Uterus (tissue), 4 donors: Measurements from ENCODE around the gene OPN4. TPM values are rescaled to one million over a fixed set of nuclear protein-coding genes. Genes with fewer than 3 reads are reported as not detected.

Source experiments
- DNase-seq, 2 donors: peaks; one replicate each; pipeline ENCODE4 v3.0.0-alpha.2; 2019 to 2020
- H3K27ac ChIP-seq, 2 donors: fragments of 200-600 bp; sonication (generic); 1 replicate in 1 of 2; 2 replicates in 1 of 2; pipeline ENCODE4 v1.5.1; 2016 to 2018
- H3K27me3 ChIP-seq, 2 donors: fragments of 200-600 bp; sonication (generic); one replicate each; pipeline ENCODE4 v1.5.1; 2018 to 2019; ENCODE audit warnings: control low read depth in 1 of 2
- H3K36me3 ChIP-seq, 2 donors: fragments of 200-600 bp; sonication (generic); one replicate each; pipeline ENCODE4 v1.5.1; 2019; ENCODE audit warnings: control low read depth in 1 of 2
- H3K4me1 ChIP-seq, 2 donors: fragments of 200-600 bp; sonication (generic); one replicate each; pipeline ENCODE4 v1.5.1; 2018 to 2019; ENCODE audit warnings: control low read depth in 1 of 2
- H3K4me3 ChIP-seq, 2 donors: fragments of 200-600 bp; sonication (generic); 1 replicate in 1 of 2; 2 replicates in 1 of 2; pipeline ENCODE4 v1.5.1; 2018 to 2019; ENCODE audit warnings: mild to moderate bottlenecking in 1 of 2
- H3K9me3 ChIP-seq, 2 donors: fragments of 200-600 bp; sonication (generic); one replicate each; pipeline ENCODE4 v1.5.1; 2019; ENCODE audit warnings: control low read depth in 1 of 2
- POLR2A ChIP-seq, 2 donors: fragments of 450-650 bp; IDR thresholded peaks; one replicate each; pipeline ENCODE4 v1.6.1; 2016; ENCODE audit warnings: antibody characterized with exemption in 2 of 2, mild to moderate bottlenecking in 1 of 2, moderate library complexity in 1 of 2
- intact Hi-C: fragments of 100-400 bp; cut with DNase I; formaldehyde crosslinking; loops from one replicate; pipeline ENCODE4 v1.15.1; 2023; ENCODE audit warnings: low total_unique reads
- total RNA-seq, 4 donors: library from RNA; depleted of rRNA in 3 of 4; stranded (reverse); fragments of >200 nt in 3 of 4; gene quantifications; one replicate each; pipeline versions ENCODE4 v1.1.0 to v1.2.4, GENCODE V29; 2014 to 2023
- TF ChIP-seq, protein P1 (sequence below), 4 experiments: fragments of 200-600 bp in 2 of 4; fragments of 450-650 bp in 2 of 4; sonication (generic) in 2 of 4; IDR thresholded peaks; one replicate each; pipeline ENCODE4 v1.5.1; 2016 to 2019; ENCODE audit warnings: antibody characterized with exemption in 4 of 4, mild to moderate bottlenecking in 2 of 4, moderate library complexity in 1 of 4
- donor health status: DM: yes; HTN: yes; CAD: no.

The OPN4 gene
- total RNA-seq, 4 donors from 2014 or later, result not detected

DNA sequence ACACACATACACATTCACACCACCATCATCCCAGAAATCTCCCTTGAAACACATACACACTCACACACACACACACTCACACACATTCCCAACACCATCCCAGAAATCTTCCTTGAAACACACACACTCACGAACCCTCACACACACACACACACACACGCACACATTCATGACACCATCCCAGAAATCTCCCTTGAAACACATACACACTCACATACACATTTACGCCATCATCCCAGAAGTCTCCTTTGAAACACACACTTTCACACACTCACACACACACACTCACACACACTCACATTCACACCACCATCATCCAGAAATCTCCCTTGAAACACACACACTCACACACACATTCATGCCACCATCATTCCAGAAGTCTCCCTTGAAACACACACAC is 360 bp upstream of the OPN4 start:
- H3K9me3 ChIP-seq, result no peaks in the 10 kb centered on the region
- DNase-seq, result no peak
- TF ChIP-seq, protein P1, sequence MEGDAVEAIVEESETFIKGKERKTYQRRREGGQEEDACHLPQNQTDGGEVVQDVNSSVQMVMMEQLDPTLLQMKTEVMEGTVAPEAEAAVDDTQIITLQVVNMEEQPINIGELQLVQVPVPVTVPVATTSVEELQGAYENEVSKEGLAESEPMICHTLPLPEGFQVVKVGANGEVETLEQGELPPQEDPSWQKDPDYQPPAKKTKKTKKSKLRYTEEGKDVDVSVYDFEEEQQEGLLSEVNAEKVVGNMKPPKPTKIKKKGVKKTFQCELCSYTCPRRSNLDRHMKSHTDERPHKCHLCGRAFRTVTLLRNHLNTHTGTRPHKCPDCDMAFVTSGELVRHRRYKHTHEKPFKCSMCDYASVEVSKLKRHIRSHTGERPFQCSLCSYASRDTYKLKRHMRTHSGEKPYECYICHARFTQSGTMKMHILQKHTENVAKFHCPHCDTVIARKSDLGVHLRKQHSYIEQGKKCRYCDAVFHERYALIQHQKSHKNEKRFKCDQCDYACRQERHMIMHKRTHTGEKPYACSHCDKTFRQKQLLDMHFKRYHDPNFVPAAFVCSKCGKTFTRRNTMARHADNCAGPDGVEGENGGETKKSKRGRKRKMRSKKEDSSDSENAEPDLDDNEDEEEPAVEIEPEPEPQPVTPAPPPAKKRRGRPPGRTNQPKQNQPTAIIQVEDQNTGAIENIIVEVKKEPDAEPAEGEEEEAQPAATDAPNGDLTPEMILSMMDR (IDR thresholded peaks at IDR 0.05), result no peak
- H3K36me3 ChIP-seq, result no peaks in the 10 kb centered on the region
- no peak overlapping the region for H3K4me3 ChIP-seq
- intact Hi-C loops, result no loop called here
- H3K27ac ChIP-seq, result no peak overlapping the region
- no peaks in the 10 kb centered on the region for H3K27me3 ChIP-seq
- peaks cover 0 to 6% of the 10 kb centered on the region in 2 donors for H3K4me1 ChIP-seq

GRCh38 chr10:86655173-86655540 is 810 bp downstream of the OPN4 start:
- H3K27me3 ChIP-seq, result no peaks in the 10 kb centered on the region
- H3K9me3 ChIP-seq, result no peaks in the 10 kb centered on the region
- no peak for DNase-seq
- TF ChIP-seq, protein P1 (IDR thresholded peaks at IDR 0.05), result no peak
- no peak for TF ChIP-seq POLR2A (IDR thresholded peaks at IDR 0.05)
- no peaks in the 10 kb centered on the region for H3K4me1 ChIP-seq
- no peak overlapping the region for H3K4me3 ChIP-seq
- no peak overlapping the region for H3K27ac ChIP-seq
- no peaks in the 10 kb centered on the region for H3K36me3 ChIP-seq
- intact Hi-C loops, result no loop called here

DNA sequence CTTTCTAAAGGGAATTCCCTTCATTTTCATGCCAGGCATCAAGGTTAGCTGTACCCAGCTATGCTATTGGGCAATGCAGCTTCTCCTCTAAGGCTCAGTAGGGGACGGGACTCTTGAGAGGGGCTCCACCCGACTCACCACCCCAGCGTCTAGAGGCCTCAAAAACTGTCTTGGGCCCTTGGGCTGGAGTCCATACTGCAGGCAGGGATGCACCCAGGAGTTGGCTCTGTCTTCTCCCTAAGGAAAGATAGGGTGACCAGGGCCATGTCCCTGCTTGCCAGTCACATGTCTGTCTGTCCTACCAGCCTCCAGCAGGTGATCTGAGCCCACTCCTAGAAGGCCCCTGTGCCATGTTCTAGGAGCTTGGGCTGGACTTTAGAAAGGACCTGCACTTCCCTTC is 1.2 kb downstream of the OPN4 start:
- no peaks in the 10 kb centered on the region for H3K4me1 ChIP-seq
- intact Hi-C loops, result no loop called here
- H3K9me3 ChIP-seq, result no peaks in the 10 kb centered on the region
- no peak for TF ChIP-seq POLR2A (IDR thresholded peaks at IDR 0.05)
- TF ChIP-seq, protein P1 (IDR thresholded peaks at IDR 0.05), result no peak
- no peak for DNase-seq
- no peak overlapping the region for H3K4me3 ChIP-seq
- H3K27me3 ChIP-seq, result no peaks in the 10 kb centered on the region
- H3K27ac ChIP-seq, result no peak overlapping the region
- no peaks in the 10 kb centered on the region for H3K36me3 ChIP-seq

GRCh38 chr10:86657011-86657395 is 2.7 kb downstream of the OPN4 start:
- no peak overlapping the region for H3K27ac ChIP-seq
- H3K4me3 ChIP-seq, result no peak overlapping the region
- no peaks in the 10 kb centered on the region for H3K4me1 ChIP-seq
- H3K36me3 ChIP-seq, result no peaks in the 10 kb centered on the region
- DNase-seq, result no peak
- no peak for TF ChIP-seq POLR2A (IDR thresholded peaks at IDR 0.05)
- TF ChIP-seq, protein P1 (IDR thresholded peaks at IDR 0.05), result no peak
- no peaks in the 10 kb centered on the region for H3K27me3 ChIP-seq
- intact Hi-C loops, result no loop called here
- H3K9me3 ChIP-seq, result no peaks in the 10 kb centered on the region

GRCh38 chr10:86657396-86658011 is 3.2 kb downstream of the OPN4 start:
- TF ChIP-seq, protein P1 (IDR thresholded peaks at IDR 0.05), result no peak
- no peak for TF ChIP-seq POLR2A (IDR thresholded peaks at IDR 0.05)
- H3K4me3 ChIP-seq, result no peak overlapping the region
- no peaks in the 10 kb centered on the region for H3K27me3 ChIP-seq
- no peak for DNase-seq
- intact Hi-C loops, result no loop called here
- no peaks in the 10 kb centered on the region for H3K36me3 ChIP-seq
- no peak overlapping the region for H3K27ac ChIP-seq
- H3K9me3 ChIP-seq, result no peaks in the 10 kb centered on the region
- H3K4me1 ChIP-seq, result no peaks in the 10 kb centered on the region
